TTC549 (cell line): ENCODE measurements around the gene LY9.
"Not testable (repeated sequence)": the region's sequence is repeated elsewhere in the genome, so short reads cannot be mapped to it uniquely, and the experiment has no call there.

Experiments
- FAIRE-seq: peaks from 2 replicates; lab custom pipeline; 2012; peaks lifted over from hg19 to GRCh38; lab: Jason Lieb, UNC

LY9 gene

GRCh38 chr1:160866001-160866694 lies 70.2 kb downstream of the LY9 start:
- no peak for FAIRE-seq

- no peak for FAIRE-seq
Observed at GRCh38 chr1:160866695-160867260, 70.8 kb downstream of the LY9 start.

DNA sequence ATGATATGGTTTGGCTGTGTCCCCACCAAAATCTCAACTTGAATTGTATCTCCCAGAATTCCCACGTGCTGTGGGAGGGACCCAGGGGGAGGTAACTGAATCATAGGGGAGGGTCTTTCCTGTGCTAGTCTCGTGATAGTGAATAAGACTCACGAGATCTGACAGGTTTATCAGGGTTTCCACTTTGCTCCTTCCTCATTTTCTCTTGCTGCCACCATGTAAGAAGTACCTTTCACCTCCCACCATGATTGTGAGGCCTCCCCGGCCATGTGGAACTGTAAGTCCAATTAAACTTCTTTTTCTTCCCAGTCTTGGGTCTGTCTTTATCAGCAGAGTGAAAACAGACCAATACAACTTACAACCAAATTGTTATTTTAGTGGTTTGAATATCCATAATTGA lies 71.7 kb downstream of the LY9 start:
- FAIRE-seq = not testable (repeated sequence)

DNA sequence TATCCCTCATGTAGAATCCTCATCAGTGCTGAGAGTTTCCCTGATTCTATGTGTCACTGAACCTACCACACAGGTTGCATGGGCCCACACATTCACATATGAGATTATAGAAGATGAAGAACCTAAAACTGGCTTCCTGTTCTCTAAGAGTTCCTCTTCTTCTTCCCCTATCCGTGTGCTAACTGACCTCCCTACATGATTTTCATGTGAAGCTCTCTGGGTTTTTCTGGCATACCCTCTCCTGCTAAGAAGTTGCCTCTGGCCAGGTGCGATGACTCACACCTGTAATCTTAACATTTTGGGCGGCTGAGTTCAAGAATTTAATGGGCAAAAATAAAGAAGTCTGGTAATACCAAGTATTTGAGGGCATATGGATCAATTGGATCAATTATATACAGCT lies 72.2 kb downstream of the LY9 start:
- FAIRE-seq = no peak

GRCh38 chr1:160874935-160875334 lies 79.0 kb downstream of the LY9 start:
- FAIRE-seq = no peak

GRCh38 chr1:160875591-160875990 lies 79.6 kb downstream of the LY9 start:
- not testable (repeated sequence) for FAIRE-seq

DNA sequence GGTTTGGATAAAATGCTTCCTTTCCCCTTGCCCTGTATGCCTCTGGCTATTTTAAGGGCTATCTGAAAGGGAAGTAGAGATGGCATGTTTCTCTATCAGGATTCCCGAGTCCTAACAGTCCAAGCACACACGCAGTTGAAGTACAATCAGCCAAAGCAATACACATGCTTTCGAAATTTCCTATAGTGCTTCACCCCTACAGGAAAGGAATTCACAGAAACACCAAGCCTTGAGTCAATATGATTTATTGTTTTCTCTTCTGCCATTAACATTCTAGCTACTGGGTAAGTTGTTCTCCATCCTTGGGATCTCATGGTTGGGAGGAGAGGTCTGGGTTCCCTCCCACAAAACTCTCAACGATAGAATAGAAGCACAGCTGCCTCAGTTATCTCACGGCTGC lies 80.3 kb downstream of the LY9 start:
- FAIRE-seq = no peak

- FAIRE-seq = no peak
Observed at GRCh38 chr1:160877221-160877620, 81.2 kb downstream of the LY9 start.
